ENCODE data around the gene CTU2. TPM values are rescaled to one million over a fixed set of nuclear protein-coding genes. Genes with fewer than 3 reads are reported as not detected.

The CTU2 gene
- total and polyA plus RNA-seq, 7 donors: 6.1 to 16.3 (median 10.5) TPM

DNA sequence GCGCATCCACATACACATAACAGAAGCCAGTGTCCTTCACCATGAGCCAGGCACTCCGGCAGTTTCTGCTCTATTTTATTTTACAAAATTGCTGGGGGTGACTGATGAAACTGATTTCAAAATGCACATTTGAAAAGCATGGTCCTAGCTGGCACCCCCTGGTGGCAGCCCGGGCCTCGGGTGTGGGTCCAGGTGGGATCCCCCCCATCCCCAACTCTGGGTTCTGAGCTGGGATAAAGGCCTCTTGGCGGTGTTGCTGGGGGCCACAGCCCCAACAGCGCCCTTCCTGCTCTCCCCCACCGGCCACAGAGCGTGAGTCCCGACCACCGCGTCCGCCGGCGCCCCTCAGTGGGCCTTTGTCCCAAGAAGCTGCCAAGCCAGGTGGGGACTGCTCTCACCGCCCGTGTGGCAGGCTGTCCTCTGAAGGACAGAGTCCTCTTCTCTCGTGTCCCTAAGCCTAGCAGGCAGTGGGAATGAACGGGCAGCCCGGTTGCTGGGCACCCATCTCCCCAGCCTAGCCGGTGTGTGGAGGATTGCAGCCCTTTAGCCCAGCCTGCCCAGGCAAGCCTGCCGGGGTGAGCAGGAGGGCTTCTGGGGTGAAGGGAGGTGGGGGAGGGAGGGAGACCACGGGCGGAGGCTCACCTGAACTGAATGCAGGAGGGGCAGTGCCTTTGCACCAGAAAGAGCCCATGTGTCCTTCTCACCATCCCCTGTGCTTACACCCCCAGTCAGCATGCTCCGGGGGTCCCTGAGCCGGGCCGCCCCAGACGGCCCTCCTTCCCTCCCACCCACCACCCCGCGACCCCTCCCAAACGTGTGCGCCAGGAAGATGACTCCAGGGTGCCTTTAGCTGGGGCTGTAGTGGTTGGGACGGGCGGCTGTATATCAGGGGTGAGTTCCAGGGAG, 20.9 kb upstream of the CTU2 start:
- Histone ChIP-seq H3K27me3 (peaks cover 37 to 97% (median 82%) of the 10 kb centered on the region in 3 donors), H3K27ac (no peak overlapping the region), H3K36me3 (no peaks in the 10 kb centered on the region), H3K9me3 (no peaks in the 10 kb centered on the region), H3K4me1 (peaks cover 0 to 21% (median 17%) of the 10 kb centered on the region in 4 donors), H3K4me3 (peak overlapping the region in 3 of 4 donors; percentile 30 to 51 (median 38))
- no peak for DNase-seq
- WGBS, 2 donors: 6 to 8% methylated on average over 33 of the region's 33 CpGs
- TF ChIP-seq, protein P1, sequence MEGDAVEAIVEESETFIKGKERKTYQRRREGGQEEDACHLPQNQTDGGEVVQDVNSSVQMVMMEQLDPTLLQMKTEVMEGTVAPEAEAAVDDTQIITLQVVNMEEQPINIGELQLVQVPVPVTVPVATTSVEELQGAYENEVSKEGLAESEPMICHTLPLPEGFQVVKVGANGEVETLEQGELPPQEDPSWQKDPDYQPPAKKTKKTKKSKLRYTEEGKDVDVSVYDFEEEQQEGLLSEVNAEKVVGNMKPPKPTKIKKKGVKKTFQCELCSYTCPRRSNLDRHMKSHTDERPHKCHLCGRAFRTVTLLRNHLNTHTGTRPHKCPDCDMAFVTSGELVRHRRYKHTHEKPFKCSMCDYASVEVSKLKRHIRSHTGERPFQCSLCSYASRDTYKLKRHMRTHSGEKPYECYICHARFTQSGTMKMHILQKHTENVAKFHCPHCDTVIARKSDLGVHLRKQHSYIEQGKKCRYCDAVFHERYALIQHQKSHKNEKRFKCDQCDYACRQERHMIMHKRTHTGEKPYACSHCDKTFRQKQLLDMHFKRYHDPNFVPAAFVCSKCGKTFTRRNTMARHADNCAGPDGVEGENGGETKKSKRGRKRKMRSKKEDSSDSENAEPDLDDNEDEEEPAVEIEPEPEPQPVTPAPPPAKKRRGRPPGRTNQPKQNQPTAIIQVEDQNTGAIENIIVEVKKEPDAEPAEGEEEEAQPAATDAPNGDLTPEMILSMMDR (IDR thresholded peaks at IDR 0.05): peak in 1 of 4 experiments; percentile 23
- no peak for TF ChIP-seq POLR2AphosphoS5 (IDR thresholded peaks at IDR 0.05)
- TF ChIP-seq EP300 (IDR thresholded peaks at IDR 0.05): no peak
- no peak for TF ChIP-seq POLR2A (IDR thresholded peaks at IDR 0.05)
- intact Hi-C loops (cut with DNase I): no loop called here

GRCh38 chr16:88686062-88686438, 20.3 kb upstream of the CTU2 start:
- Histone ChIP-seq H3K27me3 (peaks cover 36 to 97% (median 85%) of the 10 kb centered on the region in 3 donors), H3K4me1 (peaks cover 0 to 21% (median 17%) of the 10 kb centered on the region in 4 donors), H3K27ac (no peak overlapping the region), H3K36me3 (no peaks in the 10 kb centered on the region), H3K9me3 (no peaks in the 10 kb centered on the region), H3K4me3 (peak overlapping the region; percentile 3 to 51 (median 34))
- TF ChIP-seq EP300 (IDR thresholded peaks at IDR 0.05) (no peak), POLR2AphosphoS5 (IDR thresholded peaks at IDR 0.05) (no peak), POLR2A (IDR thresholded peaks at IDR 0.05) (no peak)
- TF ChIP-seq, protein P1 (IDR thresholded peaks at IDR 0.05): no peak
- intact Hi-C loops (cut with DNase I): no loop called here
- WGBS, 2 donors: 1% methylated on average over 25 of the region's 25 CpGs
- no peak for DNase-seq

- H3K4me1 ChIP-seq: peaks cover 0 to 21% (median 17%) of the 10 kb centered on the region in 4 donors
- WGBS, 2 donors: 5 to 8% methylated on average over 65 of the region's 65 CpGs
- intact Hi-C loops (cut with DNase I): no loop called here
- H3K27ac ChIP-seq: no peak within 1 kb of the TSS
- TF ChIP-seq POLR2A (IDR thresholded peaks at IDR 0.05): no peak
- TF ChIP-seq, protein P1 (IDR thresholded peaks at IDR 0.05): no peak
- TF ChIP-seq POLR2AphosphoS5 (IDR thresholded peaks at IDR 0.05): no peak
- no peak for DNase-seq
- no peaks in the 10 kb centered on the region for H3K9me3 ChIP-seq
- no peaks in the 10 kb centered on the region for H3K36me3 ChIP-seq
- peaks cover 34 to 97% (median 85%) of the 10 kb centered on the region in 3 donors for H3K27me3 ChIP-seq
- peak within 1 kb of the TSS; percentile 3 to 51 (median 34) for H3K4me3 ChIP-seq
These were observed 19.7 kb upstream of the CTU2 start, which contains the start of gene SNAI3 for GRCh38 chr16:88686439-88687253. TSS of gene SNAI3 (minus strand) at chr16:88686507. CDS start at chr16:88686406, 101 bp downstream.

- no peaks in the 10 kb centered on the region for H3K9me3 ChIP-seq
- no peak for DNase-seq
- WGBS, 2 donors: 34 to 67% methylated on average over 10 of the region's 10 CpGs
- TF ChIP-seq POLR2A (IDR thresholded peaks at IDR 0.05) (no peak), EP300 (IDR thresholded peaks at IDR 0.05) (no peak), POLR2AphosphoS5 (IDR thresholded peaks at IDR 0.05) (no peak)
- TF ChIP-seq, protein P1 (IDR thresholded peaks at IDR 0.05): no peak
- no peak overlapping the region for H3K27ac ChIP-seq
- H3K4me3 ChIP-seq: no peak overlapping the region
- peaks cover 34 to 95% (median 79%) of the 10 kb centered on the region in 3 donors for H3K27me3 ChIP-seq
- peaks cover 0 to 21% (median 17%) of the 10 kb centered on the region in 4 donors for H3K4me1 ChIP-seq
- intact Hi-C loops (cut with DNase I): no loop called here
- no peaks in the 10 kb centered on the region for H3K36me3 ChIP-seq
These were observed 19.1 kb upstream of the CTU2 start for GRCh38 chr16:88687254-88687576.
